Peyer's patch (tissue), 4 donors: ENCODE measurements around the gene S100A1.

Experiments used
- CTCF ChIP-seq, 6 experiments: fragments of 450-650 bp in 4 of 6; fragments of 200-600 bp in 2 of 6; sonication (generic) in 1 of 6; IDR thresholded peaks; one replicate each; pipeline ENCODE4 v1.5.1; 2017 to 2019; ENCODE audit warnings: antibody characterized with exemption in 6 of 6, mild to moderate bottlenecking in 3 of 6, moderate library complexity in 1 of 6
- POLR2A ChIP-seq, 2 donors: fragments of 450-650 bp; IDR thresholded peaks; one replicate each; pipeline ENCODE4 v1.5.1; 2017; ENCODE audit warnings: antibody characterized with exemption in 2 of 2, mild to moderate bottlenecking in 2 of 2, moderate library complexity in 2 of 2

- TF ChIP-seq CTCF (IDR thresholded peaks at IDR 0.05) (no peak), POLR2A (IDR thresholded peaks at IDR 0.05) (no peak)
Measured at GRCh38 chr1:153610811-153611301, 17.4 kb upstream of the S100A1 start.
